ENCODE results near the gene BRME1.
"Not testable (repeated sequence)": the region's sequence is repeated elsewhere in the genome, so short reads cannot be mapped to it uniquely, and the experiment has no call there.

BRME1 gene

DNA sequence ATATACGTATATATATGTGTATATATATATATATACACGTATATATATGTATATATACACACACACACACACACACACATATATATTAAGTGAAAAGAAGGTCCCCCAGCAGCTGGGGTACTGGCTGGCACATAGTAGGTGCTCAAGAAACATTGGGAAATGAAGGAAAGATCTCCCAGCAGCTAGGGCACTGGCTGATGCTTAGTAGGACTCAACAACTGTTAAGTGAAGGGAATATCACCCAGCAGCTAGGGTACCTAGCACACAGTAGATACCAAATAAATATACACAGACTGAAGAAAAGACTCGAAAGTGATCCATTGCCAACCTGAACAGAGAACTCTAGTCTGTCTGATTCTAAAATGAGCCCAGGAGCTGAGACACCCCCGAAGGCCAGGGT, 20.1 kb upstream of the BRME1 start:
- DNase-seq = no peak

DNA sequence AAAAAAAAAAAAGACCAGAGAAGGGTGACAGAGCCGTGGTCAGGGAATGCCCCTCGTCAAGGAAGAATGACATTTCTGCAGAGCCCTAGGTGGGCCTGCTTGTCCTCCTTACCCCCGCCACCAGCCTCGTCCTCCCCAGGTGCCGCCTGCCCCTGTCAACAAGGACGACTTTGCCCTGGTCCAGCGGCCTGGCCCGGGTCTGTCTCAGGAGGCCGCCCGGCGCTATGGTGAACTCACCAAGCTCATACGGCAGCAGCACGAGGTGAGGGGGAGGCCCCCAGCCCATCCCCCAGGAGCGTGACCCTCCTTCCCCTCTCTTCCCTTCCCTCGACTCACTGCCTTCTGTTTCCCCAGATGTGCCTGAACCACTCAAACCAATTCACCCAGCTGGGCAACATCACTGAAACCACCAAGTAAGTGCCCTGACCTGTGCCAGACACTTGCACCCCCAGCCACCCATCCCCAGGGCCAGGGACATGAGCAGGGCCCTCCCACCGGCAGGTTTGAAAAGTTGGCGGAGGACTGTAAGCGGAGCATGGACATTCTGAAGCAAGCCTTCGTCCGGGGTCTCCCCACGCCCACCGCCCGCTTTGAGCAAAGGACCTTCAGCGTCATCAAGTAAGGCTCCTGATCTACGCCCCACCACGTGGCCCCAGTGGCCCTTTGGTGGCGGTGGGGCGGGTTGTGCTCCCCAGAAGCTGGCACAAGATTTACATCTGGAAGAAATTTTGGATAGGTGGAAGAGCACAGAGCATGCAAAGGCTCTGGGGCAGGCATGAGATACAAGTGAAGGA, 17.5 kb upstream of the BRME1 start:
- DNase-seq = no peak

DNA sequence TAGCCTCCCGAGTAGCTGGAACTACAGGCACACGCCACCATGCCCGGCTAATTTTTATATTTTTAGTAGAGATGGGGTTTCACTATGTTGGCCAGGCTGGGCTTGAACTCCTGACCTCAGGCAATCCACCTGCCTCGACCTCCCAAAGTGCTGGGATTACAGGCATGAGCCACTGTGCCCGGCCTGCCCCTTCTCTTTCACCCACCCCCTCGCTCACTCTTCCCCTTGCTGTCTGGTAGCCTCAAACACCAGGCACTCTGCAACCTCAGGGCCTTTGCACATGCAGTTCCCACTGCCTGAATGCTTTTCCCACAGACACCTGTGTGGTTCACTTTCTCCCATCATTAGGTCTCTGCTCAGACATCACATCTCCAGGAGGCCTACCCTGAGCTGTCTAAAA, 16.2 kb upstream of the BRME1 start:
- DNase-seq = not testable (repeated sequence)

DNA sequence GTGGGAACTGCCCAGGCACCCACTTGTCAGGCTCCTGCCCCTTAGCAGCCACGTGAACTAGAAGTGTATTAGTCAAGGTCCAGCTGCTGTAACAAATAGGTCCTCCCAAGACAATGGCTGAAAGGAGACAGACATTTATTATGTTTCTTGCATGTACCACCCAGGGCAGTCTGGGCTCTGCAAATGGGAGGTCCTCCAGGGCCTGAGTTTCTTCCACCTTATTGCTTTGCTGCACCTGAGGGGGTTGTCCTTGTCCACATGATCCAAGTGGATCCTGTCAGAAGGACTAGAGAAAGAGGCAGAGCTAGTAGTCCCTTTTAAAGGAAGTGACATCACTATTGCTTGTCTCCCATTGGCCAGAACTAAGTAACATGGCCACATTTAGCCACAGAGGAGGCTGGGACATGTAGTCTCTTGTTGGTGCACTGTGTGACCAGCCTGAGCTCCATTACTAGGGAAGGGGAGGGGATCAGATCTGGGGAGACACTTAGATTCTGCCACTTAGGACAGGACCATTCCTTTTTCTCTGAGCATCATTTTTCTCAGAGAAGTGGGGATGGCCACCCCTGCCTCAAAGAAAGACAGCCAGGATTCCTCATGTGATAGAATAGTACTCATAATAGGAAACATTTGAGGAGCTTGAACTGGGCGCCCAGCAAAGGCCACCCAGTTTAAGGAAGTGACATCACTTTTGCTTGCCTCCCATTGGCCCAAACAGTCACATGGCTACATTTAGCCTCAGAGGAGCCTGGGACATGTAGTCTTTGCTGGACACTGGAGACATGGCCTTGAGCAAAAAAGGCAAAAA, 15.2 kb upstream of the BRME1 start:
- DNase-seq = peak; percentile 58

DNA sequence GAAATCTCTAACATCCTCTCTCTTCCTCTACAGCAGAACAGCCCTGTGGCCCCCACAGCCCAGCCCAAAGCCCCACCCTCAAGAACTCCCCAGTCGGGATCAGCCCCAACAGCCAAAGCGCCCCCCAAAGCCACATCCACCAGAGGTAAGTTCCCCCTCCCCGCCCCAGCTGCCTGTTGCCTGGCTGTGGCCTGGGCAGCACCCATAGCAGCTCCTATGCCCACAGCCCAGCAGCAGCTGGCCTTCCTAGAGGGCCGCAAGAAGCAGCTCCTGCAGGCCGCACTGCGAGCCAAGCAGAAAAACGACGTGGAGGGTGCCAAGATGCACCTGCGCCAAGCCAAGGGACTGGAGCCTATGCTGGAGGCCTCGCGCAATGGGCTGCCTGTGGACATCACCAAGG, 14.6 kb upstream of the BRME1 start:
- DNase-seq = no peak

DNA sequence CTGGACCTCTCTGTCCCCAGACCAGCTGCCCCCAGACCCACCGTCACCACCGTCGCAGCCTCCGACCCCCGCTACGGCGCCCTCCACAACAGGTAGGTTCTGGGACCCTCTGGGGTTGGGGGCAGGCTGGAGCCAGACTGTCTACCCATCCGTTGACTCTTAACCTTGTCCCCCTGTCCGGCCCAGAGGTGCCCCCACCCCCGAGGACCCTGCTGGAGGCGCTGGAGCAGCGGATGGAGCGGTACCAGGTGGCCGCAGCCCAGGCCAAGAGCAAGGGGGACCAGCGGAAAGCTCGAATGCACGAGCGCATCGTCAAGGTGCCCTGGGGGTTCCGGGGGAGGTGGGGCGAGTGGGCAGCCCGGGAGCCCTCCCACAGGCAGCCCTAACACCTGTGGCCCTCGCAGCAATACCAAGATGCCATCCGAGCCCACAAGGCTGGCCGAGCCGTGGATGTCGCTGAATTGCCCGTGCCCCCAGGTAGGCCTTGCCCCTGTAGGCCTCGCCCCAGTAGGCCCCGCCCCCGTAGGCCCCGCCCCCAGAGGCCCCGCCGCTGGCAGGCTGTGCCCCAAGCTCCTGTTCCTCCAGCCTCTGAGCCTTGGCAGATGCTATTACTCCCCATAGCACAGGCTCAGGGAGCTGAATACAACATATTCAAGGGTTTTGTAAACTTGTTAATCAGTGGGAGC, 13.0 kb upstream of the BRME1 start:
- DNase-seq = no peak

DNA sequence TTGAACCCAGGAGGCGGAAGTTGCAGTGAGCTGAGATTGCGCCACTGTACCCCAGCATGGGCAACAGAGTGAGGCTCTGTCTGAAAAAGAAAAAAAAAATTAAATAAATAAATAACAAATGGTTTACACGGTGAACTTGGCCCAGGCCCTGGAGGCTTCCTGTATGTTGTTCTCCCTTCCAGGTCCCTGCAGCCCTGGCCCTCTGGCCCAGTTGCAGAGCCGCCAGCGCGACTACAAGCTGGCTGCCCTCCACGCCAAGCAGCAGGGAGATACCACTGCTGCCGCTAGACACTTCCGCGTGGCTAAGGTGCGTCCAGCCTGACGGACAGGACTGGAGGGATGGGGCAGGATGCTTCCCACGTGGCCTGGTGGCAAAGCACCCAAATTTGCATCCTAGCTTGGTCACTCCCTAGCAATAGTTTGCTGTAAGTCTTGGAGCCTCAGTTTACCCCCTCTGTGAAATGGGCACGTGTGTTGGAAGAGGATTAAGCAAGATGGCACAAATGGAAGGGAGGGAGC, 12.0 kb upstream of the BRME1 start:
- no peak for DNase-seq

DNA sequence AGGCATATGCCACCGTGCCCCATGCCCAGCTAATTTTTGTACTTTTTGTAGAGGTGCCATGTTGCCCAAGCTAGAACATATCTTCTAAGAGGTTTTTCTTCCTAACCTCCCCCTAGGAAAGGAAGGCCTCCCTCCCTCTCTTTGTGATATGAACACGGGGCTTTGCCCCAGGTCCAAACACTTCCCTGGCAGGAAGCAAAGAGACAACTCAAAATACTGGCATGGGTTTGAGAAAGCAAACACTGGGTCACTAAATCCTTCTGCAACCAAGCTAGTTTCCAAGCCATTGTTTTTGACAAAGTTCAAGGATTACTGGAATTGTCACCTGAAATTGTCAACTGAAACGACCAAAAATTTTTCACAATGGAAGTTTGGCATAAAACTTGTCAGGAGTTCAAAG, 8.9 kb upstream of the BRME1 start:
- DNase-seq = no peak

DNA sequence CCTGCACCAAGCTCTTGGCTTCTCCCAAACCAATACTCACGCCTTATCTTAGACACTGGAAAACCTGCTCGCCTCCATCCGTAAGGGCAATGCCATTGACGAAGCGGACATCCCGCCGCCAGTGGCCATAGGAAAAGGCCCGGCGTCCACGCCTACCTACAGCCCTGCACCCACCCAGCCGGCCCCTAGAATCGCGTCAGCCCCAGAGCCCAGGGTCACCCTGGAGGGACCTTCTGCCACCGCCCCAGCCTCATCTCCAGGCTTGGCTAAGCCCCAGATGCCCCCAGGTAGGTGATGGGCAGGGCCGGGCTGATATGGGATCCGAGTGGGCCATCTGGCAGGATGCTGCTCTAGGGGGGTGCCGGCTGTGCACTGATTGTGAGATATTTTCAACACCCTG, 7.4 kb upstream of the BRME1 start:
- DNase-seq = no peak

DNA sequence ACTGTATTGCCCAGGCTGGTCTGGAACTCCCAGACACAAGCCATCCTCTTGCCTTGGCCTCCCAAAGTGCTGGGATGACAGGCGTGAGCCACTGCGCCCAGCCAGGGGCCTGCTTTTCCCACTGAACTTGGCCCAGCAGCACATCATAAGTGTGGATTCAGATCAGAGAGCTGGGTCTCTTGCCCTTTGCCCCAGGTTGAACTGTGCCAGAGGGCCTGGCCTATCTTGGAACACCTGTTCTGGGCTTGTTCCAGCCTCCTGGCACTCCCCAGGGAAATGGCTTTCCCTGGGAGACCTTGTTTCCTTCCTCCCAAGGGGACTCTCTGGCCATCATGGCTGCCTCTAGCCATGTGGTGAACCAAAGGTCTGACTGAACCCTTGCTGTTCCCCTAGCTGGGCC, 3.5 kb upstream of the BRME1 start:
- no peak for DNase-seq

DNA sequence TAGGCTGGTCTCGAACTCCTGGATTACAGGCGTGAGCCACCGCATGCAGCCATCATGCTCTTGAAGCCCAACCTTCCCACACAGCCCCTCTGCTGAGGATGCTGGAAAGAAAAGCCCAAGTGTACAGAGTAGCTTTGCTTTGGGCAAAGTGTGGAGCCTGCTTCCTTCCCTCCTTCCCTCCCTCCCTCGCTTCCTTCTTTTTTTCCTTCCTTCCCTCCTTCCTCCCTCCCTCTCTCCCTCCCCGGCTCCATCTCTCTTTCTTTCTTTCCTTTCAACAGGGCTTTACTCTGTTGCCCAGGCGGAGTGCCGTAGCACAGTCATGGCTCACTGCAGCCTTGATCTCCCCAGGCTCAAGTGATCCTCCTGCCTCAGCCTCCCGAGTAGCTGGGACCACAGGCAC, 2.8 kb upstream of the BRME1 start:
- DNase-seq = no peak

DNA sequence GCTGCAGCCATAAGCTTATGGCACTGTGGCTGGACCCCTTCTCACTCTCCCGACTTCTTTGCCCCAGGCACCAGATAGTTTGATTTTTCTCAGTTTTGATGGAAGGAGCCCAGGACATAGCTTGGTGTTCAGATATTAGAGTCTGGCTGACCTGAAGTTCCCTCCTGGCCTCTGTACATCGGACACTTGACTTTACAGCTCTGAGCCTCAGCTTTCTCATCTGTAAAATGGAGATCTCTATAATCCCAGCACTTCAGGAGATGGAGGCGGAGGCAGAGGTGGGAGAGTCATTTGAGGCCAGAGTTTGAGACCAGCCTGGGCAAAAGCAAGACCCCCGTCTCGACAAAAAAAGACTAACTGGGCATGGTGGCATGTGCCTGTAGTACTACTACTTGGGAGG, 993 bp upstream of the BRME1 start:
- no peak for DNase-seq

DNA sequence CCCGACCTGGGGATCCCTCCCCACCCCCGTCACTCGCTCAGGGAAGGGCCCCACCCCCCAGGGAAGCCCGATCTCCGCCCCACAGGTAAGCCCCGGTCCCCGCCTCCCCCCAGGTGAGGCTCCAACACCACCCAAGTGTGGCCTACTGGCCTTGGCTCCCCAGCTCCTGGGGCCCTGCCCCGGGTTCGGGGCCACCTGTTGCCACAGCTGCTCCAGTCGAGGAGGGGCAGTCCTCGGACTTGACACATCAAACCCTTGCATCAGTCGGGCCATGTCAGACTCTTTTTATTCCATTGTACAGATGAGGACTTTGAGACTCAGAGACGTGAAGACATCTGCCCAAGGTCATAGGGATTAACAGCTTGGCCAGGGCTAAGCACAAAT, 596 bp upstream of the BRME1 start:
- DNase-seq = peak; percentile 7

DNA sequence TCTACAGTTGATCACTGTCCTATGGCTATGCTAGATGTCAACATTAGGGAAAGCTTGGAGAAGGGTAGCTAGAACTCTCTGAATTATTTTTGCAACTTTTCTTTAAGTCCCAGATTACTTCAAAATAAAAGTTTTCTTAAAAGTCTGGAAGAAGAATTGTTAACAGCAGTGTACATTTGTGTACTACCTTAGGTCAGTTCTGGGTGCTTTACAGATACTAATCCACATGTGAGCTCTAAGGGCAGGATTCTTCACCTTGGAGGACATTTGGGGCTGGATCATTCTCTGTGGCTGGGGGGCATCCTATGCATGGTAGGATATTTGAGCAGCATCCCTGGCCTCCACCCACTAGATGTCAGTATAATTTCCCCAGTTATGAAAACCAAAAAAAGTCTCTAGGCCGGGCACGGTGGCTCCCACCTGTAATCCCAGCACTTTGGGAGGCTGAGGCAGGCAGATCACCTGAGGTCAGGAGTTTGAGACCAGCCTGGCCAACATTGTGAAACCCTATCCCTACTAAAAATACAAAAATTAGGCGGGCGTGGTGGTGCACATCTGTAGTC, 2.8 kb downstream of the BRME1 start:
- peak; percentile 16 for DNase-seq

DNA sequence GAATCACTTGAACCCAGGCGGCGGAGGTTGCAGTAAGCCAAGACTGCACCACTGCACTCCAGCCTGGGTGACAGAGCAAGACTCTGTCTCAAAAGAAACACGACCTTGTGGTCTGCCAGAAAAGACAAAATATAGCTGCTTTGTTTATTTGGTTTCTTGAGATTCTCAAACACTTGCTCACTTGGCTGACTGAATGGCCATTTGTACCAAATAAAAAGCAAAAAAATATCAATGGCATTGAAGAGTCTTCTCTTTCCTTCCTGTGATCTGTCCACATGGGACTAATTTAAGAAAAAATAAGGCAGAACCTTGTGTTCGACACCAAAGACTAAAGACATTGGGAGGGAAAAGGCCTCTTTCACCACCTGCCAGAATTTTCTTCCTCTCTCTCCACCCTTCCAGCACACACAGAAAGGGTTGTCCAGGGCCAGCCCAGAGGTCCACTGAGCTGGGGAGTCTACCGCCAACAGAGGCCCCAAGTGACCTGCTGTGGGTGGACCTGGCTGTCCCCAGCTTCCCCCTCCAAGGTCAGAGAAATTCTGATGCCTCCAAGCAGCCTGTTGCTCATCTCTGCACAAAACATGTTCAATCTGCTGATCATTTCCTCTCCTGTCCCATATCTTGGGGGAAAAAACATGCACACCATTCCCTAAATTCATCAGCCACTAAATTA, 5.9 kb downstream of the BRME1 start:
- DNase-seq = no peak

DNA sequence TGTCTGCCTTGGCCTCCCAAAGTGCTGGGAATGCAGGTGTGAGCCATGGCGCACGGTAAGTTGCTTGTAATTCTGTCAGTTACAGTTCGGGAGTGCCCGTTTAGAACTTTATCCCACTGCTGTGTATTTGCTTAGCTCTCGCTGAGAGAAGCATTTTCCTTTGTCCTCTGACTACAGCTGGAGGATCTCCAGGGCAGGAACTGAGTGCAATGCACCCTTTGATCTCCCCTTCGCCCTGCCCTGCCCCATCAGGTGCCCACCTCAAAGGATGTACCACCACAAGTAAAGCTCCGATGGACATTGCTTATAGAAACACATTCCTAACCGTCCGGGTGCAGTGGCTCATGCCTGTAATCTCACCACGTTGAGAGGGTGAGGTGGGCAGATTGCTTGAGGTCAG, 6.5 kb downstream of the BRME1 start:
- no peak for DNase-seq

DNA sequence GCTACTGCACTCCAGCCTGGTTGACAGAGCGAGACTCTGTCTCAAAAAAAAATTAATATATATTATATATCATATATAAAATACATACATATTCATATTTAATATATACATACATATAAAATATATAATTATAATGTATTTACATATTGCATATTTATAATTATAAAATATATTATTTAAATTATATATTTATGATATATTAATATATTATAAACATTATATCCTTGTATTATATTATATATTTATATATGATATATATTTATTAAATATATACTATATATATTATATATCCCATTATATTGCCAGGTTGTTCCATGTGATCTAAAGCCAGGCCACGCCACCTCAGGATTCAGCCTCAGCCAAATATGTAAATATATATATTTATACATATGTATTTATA, 9.7 kb downstream of the BRME1 start:
- no peak for DNase-seq

DNA sequence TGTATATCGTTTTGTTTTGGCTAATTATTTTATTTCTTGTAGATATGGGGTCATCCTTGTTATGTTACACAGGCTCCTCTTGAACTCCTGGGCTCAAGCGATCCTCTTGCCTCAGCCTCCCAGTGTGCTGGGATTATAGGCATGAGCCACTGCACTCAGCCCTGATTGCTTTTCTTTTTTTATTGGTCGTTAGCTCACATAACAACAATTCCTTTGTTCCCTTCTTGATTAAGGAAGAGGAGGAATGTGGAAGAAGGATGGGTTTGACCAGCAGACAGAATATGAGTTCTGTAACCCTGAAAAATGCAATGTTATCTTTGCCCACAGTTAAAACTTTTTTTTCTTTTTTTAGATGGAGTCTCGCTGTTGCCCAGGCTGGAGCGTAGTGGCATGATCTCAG, 11.4 kb downstream of the BRME1 start:
- DNase-seq = no peak

DNA sequence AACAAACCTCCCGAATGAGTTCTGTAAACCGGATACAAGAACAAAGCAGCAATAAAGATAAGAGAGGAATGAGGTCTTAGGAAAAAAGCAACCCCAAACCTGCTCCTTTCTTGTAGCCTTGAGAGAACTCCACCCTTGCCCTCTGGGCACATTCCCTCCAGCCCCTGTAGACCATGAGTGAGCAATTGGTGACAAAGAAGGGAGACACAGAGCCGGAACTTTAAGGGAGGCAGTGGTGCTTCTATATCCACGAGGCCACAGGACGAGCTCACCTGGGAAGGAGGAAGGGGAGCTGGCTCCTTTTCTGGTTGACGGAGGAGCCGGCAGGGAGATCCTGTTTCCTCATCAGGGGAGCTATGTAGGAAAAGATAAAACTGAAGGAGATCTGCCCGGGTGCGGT, 13.0 kb downstream of the BRME1 start:
- no peak for DNase-seq

DNA sequence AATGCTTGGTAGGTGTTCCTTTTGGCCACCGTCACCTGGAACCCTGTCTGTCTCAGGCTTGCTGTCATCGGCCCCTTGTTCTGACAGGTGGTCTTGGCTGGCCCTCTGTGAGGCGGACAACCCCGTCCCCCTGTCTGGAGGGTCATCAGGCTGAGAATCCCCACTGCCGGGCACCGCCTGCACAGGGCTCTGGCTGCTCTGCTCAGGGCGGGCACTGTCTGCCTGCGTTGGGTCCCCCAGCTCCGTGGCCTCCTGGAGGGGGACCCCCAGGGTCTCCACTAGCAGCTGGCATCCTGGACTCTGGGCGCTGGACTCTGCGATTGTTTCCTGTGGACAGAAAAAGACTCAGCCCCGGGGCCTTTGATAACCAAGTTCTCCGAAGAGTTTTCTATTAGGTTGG, 15.8 kb downstream of the BRME1 start:
- DNase-seq = no peak

DNA sequence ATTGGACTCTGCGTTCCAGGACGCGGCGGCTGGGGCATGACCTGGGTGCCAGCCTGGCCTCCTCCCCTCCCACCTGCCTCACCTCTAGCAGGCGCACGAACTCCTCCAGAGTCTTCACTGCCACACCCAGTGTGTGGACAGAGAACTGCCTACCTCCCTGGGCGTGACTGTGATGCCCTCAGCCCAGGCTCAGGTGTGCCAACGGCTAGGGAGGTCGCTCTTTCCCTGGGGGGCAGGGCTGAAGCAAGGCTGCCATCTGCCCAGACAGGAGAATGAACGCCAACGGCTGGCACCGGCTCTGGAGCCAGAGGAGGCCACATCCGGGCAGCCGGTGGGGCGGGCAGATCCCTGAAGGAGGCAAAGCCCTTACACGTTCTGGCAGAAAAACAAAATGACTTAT, 17.6 kb downstream of the BRME1 start:
- DNase-seq = no peak

DNA sequence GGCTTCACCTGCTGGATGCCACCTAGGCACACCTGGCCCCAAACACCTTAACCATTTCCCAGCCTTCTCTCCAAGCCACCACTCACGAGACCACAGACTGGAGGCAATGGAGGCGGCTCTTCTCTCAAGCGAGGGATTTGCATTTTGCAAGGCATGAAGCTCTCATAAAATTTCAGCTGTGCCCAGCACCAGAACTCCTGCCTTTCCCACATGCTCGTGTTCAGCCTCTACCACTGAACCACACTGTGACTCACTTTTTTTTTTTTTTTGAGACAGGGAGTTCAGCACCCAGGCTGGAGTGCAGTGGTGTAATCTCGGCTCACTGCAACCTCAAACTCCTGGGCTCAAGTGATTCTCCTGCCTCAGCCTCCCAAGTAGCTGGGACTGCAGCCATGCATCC, 18.4 kb downstream of the BRME1 start:
- no peak for DNase-seq

DNA sequence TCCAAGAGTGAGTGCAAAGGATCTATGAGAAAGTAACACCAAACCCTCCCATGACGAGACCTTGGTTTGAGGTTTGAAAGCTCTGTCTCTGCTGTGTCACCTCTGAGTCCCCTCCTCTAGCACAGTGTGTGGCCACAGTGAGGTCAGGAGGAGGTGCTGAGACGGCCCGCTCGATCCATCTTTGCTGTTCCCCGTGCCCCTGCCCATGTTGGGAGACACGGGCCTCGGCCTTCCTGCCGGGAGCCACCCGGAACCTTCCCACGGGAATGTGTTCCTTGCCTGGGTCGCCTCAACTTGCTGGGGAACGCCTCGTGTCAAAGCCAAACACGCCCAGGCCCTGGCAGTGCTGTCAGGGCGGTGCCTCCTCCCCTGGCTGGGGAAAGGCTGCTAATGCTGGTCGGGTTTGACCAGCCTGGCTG, 18.9 kb downstream of the BRME1 start:
- no peak for DNase-seq
